ENCODE data around the gene LIPT2. TPM values are rescaled to one million over a fixed set of nuclear protein-coding genes. Genes with fewer than 3 reads are reported as not detected.
"Not testable (repeated sequence)": the region's sequence is repeated elsewhere in the genome, so short reads cannot be mapped to it uniquely, and the experiment has no call there.

LIPT2 gene
- total RNA-seq, 4 donors from 2014 or later = 13.8 to 25.8 (median 16.3) TPM

- H3K27me3 ChIP-seq = no peaks in the 10 kb centered on the region
- DNase-seq = no peak
- no peaks in the 10 kb centered on the region for H3K9me3 ChIP-seq
- no peaks in the 10 kb centered on the region for H3K4me1 ChIP-seq
- TF ChIP-seq CTCF (IDR thresholded peaks at IDR 0.05) (no peak), POLR2A (IDR thresholded peaks at IDR 0.05) (no peak)
- no peak overlapping the region for H3K4me3 ChIP-seq (replicated peaks in 1 of 3)
- WGBS, 2 donors = 76 to 83% methylated on average over 3 of the region's 3 CpGs
- H3K36me3 ChIP-seq = no peaks in the 10 kb centered on the region
- H3K27ac ChIP-seq = no peak overlapping the region
- intact Hi-C loops (cut with DNase I) = no loop called here
Measured at GRCh38 chr11:74522776-74523175, 29.3 kb upstream of the LIPT2 start.

- WGBS, 2 donors = 83 to 86% methylated on average over 2 of the region's 2 CpGs
- TF ChIP-seq POLR2A (IDR thresholded peaks at IDR 0.05) = no peak
- no peak for TF ChIP-seq CTCF (IDR thresholded peaks at IDR 0.05)
- Histone ChIP-seq H3K27ac (no peak overlapping the region), H3K9me3 (no peaks in the 10 kb centered on the region), H3K27me3 (no peaks in the 10 kb centered on the region), H3K36me3 (no peaks in the 10 kb centered on the region), H3K4me1 (no peaks in the 10 kb centered on the region), H3K4me3 (replicated peaks in 1 of 3) (no peak overlapping the region)
- no peak for DNase-seq
- intact Hi-C loops (cut with DNase I) = no loop called here
Measured at GRCh38 chr11:74521666-74522252, 28.2 kb upstream of the LIPT2 start.

- no peak overlapping the region for H3K4me3 ChIP-seq (replicated peaks in 1 of 3)
- no peaks in the 10 kb centered on the region for H3K36me3 ChIP-seq
- TF ChIP-seq POLR2A (IDR thresholded peaks at IDR 0.05) (no peak), CTCF (IDR thresholded peaks at IDR 0.05) (no peak)
- H3K27me3 ChIP-seq = no peaks in the 10 kb centered on the region
- 75 to 76% methylated on average over 12 of the region's 12 CpGs for WGBS, 2 donors
- intact Hi-C loops (cut with DNase I) = no loop called here
- no peak overlapping the region for H3K27ac ChIP-seq
- peak in 1 of 2 donors; percentile 5 for DNase-seq
- H3K9me3 ChIP-seq = no peaks in the 10 kb centered on the region
- H3K4me1 ChIP-seq = no peaks in the 10 kb centered on the region
Measured at GRCh38 chr11:74520927-74521665, 27.6 kb upstream of the LIPT2 start.

DNA sequence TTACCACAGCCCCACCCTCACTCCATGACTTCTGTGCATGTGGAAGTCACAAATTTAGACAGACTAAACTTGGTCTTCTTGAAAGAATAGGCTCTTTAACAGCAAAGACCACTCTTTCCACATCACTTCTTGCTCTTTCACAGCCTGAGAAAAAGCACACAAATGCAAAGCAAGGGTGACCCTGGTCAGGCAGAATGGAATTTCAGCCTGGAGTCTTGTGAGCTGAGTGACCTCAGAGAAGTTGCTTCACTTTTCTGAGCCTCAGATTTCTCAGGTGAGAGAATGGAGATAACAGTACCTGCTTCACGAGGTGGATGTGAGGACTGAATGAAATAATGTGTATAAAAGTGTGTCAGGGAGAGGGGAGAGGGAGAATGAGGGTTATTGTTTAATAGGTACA, 26.8 kb upstream of the LIPT2 start:
- Histone ChIP-seq H3K9me3 (no peaks in the 10 kb centered on the region), H3K4me3 (replicated peaks in 1 of 3) (no peak overlapping the region), H3K4me1 (no peaks in the 10 kb centered on the region), H3K27ac (no peak overlapping the region), H3K36me3 (no peaks in the 10 kb centered on the region), H3K27me3 (no peaks in the 10 kb centered on the region)
- DNase-seq = no peak
- intact Hi-C loops (cut with DNase I) = no loop called here
- no peak for TF ChIP-seq POLR2A (IDR thresholded peaks at IDR 0.05)
- TF ChIP-seq CTCF (IDR thresholded peaks at IDR 0.05) = no peak
- WGBS, 2 donors = 61 to 68% methylated on average over 1 of the region's 1 CpG

- Histone ChIP-seq H3K9me3 (no peaks in the 10 kb centered on the region), H3K36me3 (no peaks in the 10 kb centered on the region), H3K4me3 (replicated peaks in 1 of 3) (no peak overlapping the region), H3K27me3 (no peaks in the 10 kb centered on the region), H3K27ac (no peak overlapping the region), H3K4me1 (no peaks in the 10 kb centered on the region)
- DNase-seq = no peak
- 77 to 81% methylated on average over 3 of the region's 3 CpGs for WGBS, 2 donors
- TF ChIP-seq POLR2A (IDR thresholded peaks at IDR 0.05) = no peak
- TF ChIP-seq CTCF (IDR thresholded peaks at IDR 0.05) = no peak
- intact Hi-C loops (cut with DNase I) = no loop called here
Measured at GRCh38 chr11:74519710-74520109, 26.2 kb upstream of the LIPT2 start.

DNA sequence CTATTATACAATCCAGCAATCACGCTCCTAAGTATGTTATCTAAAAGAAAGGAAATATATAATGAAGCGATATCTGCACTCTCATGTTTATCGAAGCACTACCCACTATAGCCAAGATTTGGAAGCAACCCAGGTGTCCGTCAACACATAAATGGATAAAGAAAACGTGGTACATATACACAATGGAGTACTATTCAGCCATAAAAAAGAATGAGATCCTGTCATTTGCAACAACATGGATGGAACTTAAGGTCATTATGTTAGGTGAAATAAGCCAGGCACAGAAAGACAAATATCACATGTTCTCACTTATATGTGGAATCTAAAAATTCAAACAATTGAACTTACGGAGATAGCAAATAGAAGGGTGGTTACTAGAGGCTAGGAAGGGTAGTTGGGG, 24.1 kb upstream of the LIPT2 start:
- H3K4me1 ChIP-seq; H3K9me3 ChIP-seq; H3K27ac ChIP-seq; DNase-seq; intact Hi-C loops (cut with DNase I); H3K36me3 ChIP-seq; H3K27me3 ChIP-seq; H3K4me3 ChIP-seq (replicated peaks in 1 of 3): not testable (repeated sequence)
- WGBS, 2 donors = 90 to 92% methylated on average over 6 of the region's 6 CpGs

Measured in thyroid gland (tissue), 4 donors.